Measurements from ENCODE around the gene LYZL6. TPM values are rescaled to one million over a fixed set of nuclear protein-coding genes. Genes with fewer than 3 reads are reported as not detected.
"Not testable (repeated sequence)": the region's sequence is repeated elsewhere in the genome, so short reads cannot be mapped to it uniquely, and the experiment has no call there.

LYZL6 gene
- total RNA-seq, 1 donor from 2014 or later, result not detected

- Mint-ChIP-seq H3K9me3 (peaks cover 2% of the 10 kb centered on the region), H3K4me1 (no peaks in the 10 kb centered on the region), H3K4me3 (no peak overlapping the region), H3K36me3 (ENCODE audit: low read depth) (no peaks in the 10 kb centered on the region), H3K27ac (ENCODE audit: unreplicated experiment) (no peak overlapping the region), H3K27me3 (ENCODE audit: low read depth) (no peaks in the 10 kb centered on the region)
- DNase-seq (ENCODE audit: low read depth, low spot score), result no peak
- no peak for TF ChIP-seq CTCF (conservative IDR thresholded peaks at IDR 0.05)
These were observed 43.2 kb downstream of the LYZL6 start for GRCh38 chr17:35900280-35900679.

GRCh38 chr17:35898283-35899070 is 45.0 kb downstream of the LYZL6 start:
- Mint-ChIP-seq H3K4me1 (no peaks in the 10 kb centered on the region), H3K36me3 (ENCODE audit: low read depth) (no peaks in the 10 kb centered on the region), H3K27ac (ENCODE audit: unreplicated experiment) (no peak overlapping the region), H3K4me3 (no peak overlapping the region), H3K27me3 (ENCODE audit: low read depth) (no peaks in the 10 kb centered on the region), H3K9me3 (peaks cover 3% of the 10 kb centered on the region)
- DNase-seq (ENCODE audit: low read depth, low spot score), result no peak
- TF ChIP-seq CTCF (conservative IDR thresholded peaks at IDR 0.05), result no peak

- not testable (repeated sequence) for H3K9me3 Mint-ChIP-seq; H3K27me3 Mint-ChIP-seq (ENCODE audit: low read depth); H3K4me1 Mint-ChIP-seq; DNase-seq (ENCODE audit: low read depth, low spot score); H3K36me3 Mint-ChIP-seq (ENCODE audit: low read depth); H3K4me3 Mint-ChIP-seq
- H3K27ac Mint-ChIP-seq (ENCODE audit: unreplicated experiment), result peak overlapping the region; percentile 12
These were observed 45.7 kb downstream of the LYZL6 start for GRCh38 chr17:35897772-35898171.

GRCh38 chr17:35895636-35896587 is 47.6 kb downstream of the LYZL6 start:
- TF ChIP-seq CTCF (conservative IDR thresholded peaks at IDR 0.05), result no peak
- peaks cover 3% of the 10 kb centered on the region for H3K9me3 Mint-ChIP-seq
- H3K4me1 Mint-ChIP-seq, result no peaks in the 10 kb centered on the region
- no peaks in the 10 kb centered on the region for H3K27me3 Mint-ChIP-seq (ENCODE audit: low read depth)
- peak overlapping the region; percentile 58 for H3K27ac Mint-ChIP-seq (ENCODE audit: unreplicated experiment)
- no peak overlapping the region for H3K4me3 Mint-ChIP-seq
- no peak for DNase-seq (ENCODE audit: low read depth, low spot score)
- H3K36me3 Mint-ChIP-seq (ENCODE audit: low read depth), result no peaks in the 10 kb centered on the region

DNA sequence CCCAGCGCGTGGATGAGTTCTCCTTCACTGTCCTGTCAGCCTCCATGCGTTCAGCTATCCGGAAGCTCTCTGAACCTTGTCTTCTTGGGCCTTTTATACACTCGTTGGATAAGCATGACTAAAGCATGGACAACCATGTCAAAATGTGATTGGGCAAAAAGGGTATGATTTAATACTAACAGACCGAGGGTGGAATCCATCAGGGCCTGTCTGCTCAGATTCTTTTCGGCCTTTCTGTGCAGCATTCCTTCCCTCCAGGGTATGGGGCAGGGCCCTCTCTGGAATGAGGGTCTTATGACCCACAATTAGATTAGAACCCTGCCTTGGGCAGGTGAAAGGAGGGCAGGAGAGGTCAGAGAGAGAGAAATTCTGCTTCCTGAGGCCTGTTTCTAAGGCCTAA is 49.3 kb downstream of the LYZL6 start:
- no peak for DNase-seq (ENCODE audit: low read depth, low spot score)
- peaks cover 3% of the 10 kb centered on the region for H3K9me3 Mint-ChIP-seq
- no peaks in the 10 kb centered on the region for H3K4me1 Mint-ChIP-seq
- H3K27me3 Mint-ChIP-seq (ENCODE audit: low read depth), result no peaks in the 10 kb centered on the region
- no peaks in the 10 kb centered on the region for H3K36me3 Mint-ChIP-seq (ENCODE audit: low read depth)
- H3K4me3 Mint-ChIP-seq, result no peak overlapping the region
- no peak for TF ChIP-seq CTCF (conservative IDR thresholded peaks at IDR 0.05)
- H3K27ac Mint-ChIP-seq (ENCODE audit: unreplicated experiment), result no peak overlapping the region
